K562 (cell line): ENCODE measurements around the gene RPF1. TPM values are rescaled to one million over a fixed set of nuclear protein-coding genes. Genes with fewer than 3 reads are reported as not detected.
A peak's percentile ranks its signal among the peaks of the same experiment; 100 is the strongest.
"Not testable (repeated sequence)": the region's sequence is repeated elsewhere in the genome, so short reads cannot be mapped to it uniquely, and the experiment has no call there.

Source experiments
- ADNP ChIP-seq: fragments of 200-800 bp; sonication (Bioruptor generic); IDR thresholded peaks from 2 replicates; pipeline ENCODE4 v1.6.1; 2016; ENCODE audit warnings: missing genetic modification characterization, missing compliant biosample characterization
- CEBPG ChIP-seq, 3 experiments: fragments of 200-800 bp in 1 of 3; sonication (Bioruptor generic) in 1 of 3; sonication (generic) in 1 of 3; formaldehyde crosslinking in 1 of 3; IDR thresholded peaks in 2 of 3; conservative IDR thresholded peaks in 1 of 3; 2 replicates each; pipeline versions ENCODE4 v1.6.1 to v1.8.0; 2016 to 2022; ENCODE audit warnings: missing compliant biosample characterization in 2 of 3, missing genetic modification characterization in 2 of 3, mild to moderate bottlenecking in 1 of 3, missing genetic modification reagents in 1 of 3
- CXXC5 ChIP-seq: fragments of 250-450 bp; sonication (Bioruptor Pico); IDR thresholded peaks from 2 replicates; pipeline ENCODE4 v1.8.0; 2022; ENCODE audit warnings: inconsistent platforms, mild to moderate bottlenecking, moderate library complexity
- HBP1 ChIP-seq: fragments of 450-650 bp; formaldehyde crosslinking; IDR thresholded peaks from 2 replicates; pipeline ENCODE4 v1.4.0; 2022; ENCODE audit warnings: missing genetic modification characterization
- L3MBTL2 ChIP-seq: fragments of 450-650 bp; IDR thresholded peaks from 2 replicates; pipeline ENCODE4 v1.6.1; 2016; ENCODE audit warnings: mild to moderate bottlenecking, moderate library complexity
- MECOM ChIP-seq: fragments of 250-450 bp; sonication (Bioruptor Pico); IDR thresholded peaks from 2 replicates; pipeline ENCODE4 v1.8.0; 2022; ENCODE audit warnings: inconsistent platforms
- MGA ChIP-seq: fragments of 450-650 bp; IDR thresholded peaks from 2 replicates; pipeline ENCODE4 v1.6.1; 2016; ENCODE audit warnings: mild to moderate bottlenecking, moderate library complexity
- polyA plus RNA-seq, 8 experiments: library from polyadenylated mRNA; depleted of rRNA in 4 of 8; stranded (reverse) in 5 of 8; unstranded in 3 of 8; fragments of >200 nt; fragmentation: Nextera tagmentation in 2 of 8; fragmentation: Illumina TruSeq in 1 of 8; extraction: Ambion mirVana in 2 of 8; extraction: Trizol in 1 of 8; gene quantifications; 2 replicates each; pipeline versions ENCODE4 v1.2.1 to v1.2.3, GENCODE V29; 2011 to 2014; ENCODE audit warnings: inconsistent platforms in 1 of 8, missing spikeins in 1 of 8
- total RNA-seq, 7 experiments: library from RNA; depleted of rRNA in 6 of 7; stranded (reverse); fragments of >200 nt in 6 of 7; fragmentation: Illumina TruSeq in 2 of 7; extraction: Trizol in 2 of 7; gene quantifications; 2 replicates each; pipeline versions ENCODE4 v1.2.1 to v1.2.3, GENCODE V29; 2011 to 2021; ENCODE audit warnings: low replicate concordance in 1 of 7

Gene RPF1
- total and polyA plus RNA-seq, 9 of the 15 experiments (the other 6 are each of a cell fraction or from before 2014, with no cell fraction given), result 52.4 to 156 (median 90.2) TPM

- TF ChIP-seq MGA (peak; percentile 93), L3MBTL2 (peak; percentile 73), HBP1 (CRISPR knock-in tag) (0 out of 2 replicates have a peak, but pooled peaks have one; percentile 23), MECOM (CRISPR knock-in tag) (peak; percentile 14; the same call in 1 of the 2 replicates), ADNP (tag) (peak; percentile 76), CXXC5 (CRISPR knock-in tag) (peak; percentile 49), CEBPG (tag; conservative IDR thresholded peaks at IDR 0.05 in 1 of 2, IDR thresholded peaks at IDR 0.05 in 1 of 2) (0 out of 4 replicates have a peak, but pooled peaks of 1 of the 2 experiments have one; percentile 9)
- not testable (repeated sequence) for TF ChIP-seq CEBPG (CRISPR knock-in tag; IDR thresholded peaks at IDR 0.05)
Measured at GRCh38 chr1:84507887-84508286, 28.8 kb downstream of the RPF1 start (continued).
